HepG2 (cell line): ENCODE results near the gene MAN1B1. TPM values are rescaled to one million over a fixed set of nuclear protein-coding genes. Genes with fewer than 3 reads are reported as not detected.

Experiments used
- KAT7 ChIP-seq: IDR thresholded peaks from 2 replicates; pipeline ENCODE4 v1.6.1; 2018; ENCODE audit warnings: borderline replicate concordance, missing compliant biosample characterization
- KMT2A ChIP-seq: sonication (generic); formaldehyde crosslinking; IDR thresholded peaks from 2 replicates; pipeline ENCODE4 v1.4.0; 2020; ENCODE audit warnings: missing genetic modification reagents
- NCOA2 ChIP-seq: sonication (generic); formaldehyde crosslinking; IDR thresholded peaks from 2 replicates; pipeline ENCODE4 v1.8.0; 2022; ENCODE audit warnings: inconsistent platforms
- NR2F1 ChIP-seq, 2 experiments: fragments of 450-650 bp in 1 of 2; formaldehyde crosslinking in 1 of 2; IDR thresholded peaks; 2 replicates each; pipeline versions ENCODE4 v1.5.0 to v1.6.1; 2016 to 2020; ENCODE audit warnings: mild to moderate bottlenecking in 1 of 2, missing compliant biosample characterization in 1 of 2, missing genetic modification reagents in 1 of 2, moderate library complexity in 1 of 2
- PAF1 ChIP-seq: IDR thresholded peaks from 2 replicates; pipeline ENCODE4 v1.6.1; 2016; ENCODE audit warnings: missing genetic modification reagents, missing compliant biosample characterization
- SAFB2 ChIP-seq: sonication (generic); formaldehyde crosslinking; IDR thresholded peaks from 2 replicates; pipeline ENCODE4 v1.5.1; 2020; ENCODE audit warnings: missing genetic modification reagents, low read depth, mild to moderate bottlenecking, borderline replicate concordance
- SNAI1 ChIP-seq: sonication (generic); formaldehyde crosslinking; IDR thresholded peaks from 2 replicates; pipeline ENCODE4 v1.5.0; 2020; ENCODE audit warnings: mild to moderate bottlenecking, missing genetic modification reagents, borderline replicate concordance
- SOX6 ChIP-seq, 2 experiments: fragments of 450-650 bp in 1 of 2; sonication (generic) in 1 of 2; formaldehyde crosslinking in 1 of 2; IDR thresholded peaks; 2 replicates each; pipeline versions ENCODE4 v1.4.0 to v1.6.1; 2017 to 2020; ENCODE audit warnings: antibody characterized with exemption in 1 of 2, mild to moderate bottlenecking in 1 of 2, missing genetic modification reagents in 1 of 2
- THAP11 ChIP-seq: IDR thresholded peaks from 2 replicates; pipeline ENCODE4 v1.6.1; 2016; ENCODE audit warnings: missing biosample characterization, missing genetic modification reagents
- ZKSCAN1 ChIP-seq: fragments of 150-350 bp; IDR thresholded peaks from 2 replicates; pipeline ENCODE4 v1.6.1; 2014; ENCODE audit warnings: low read length
- ZNF510 ChIP-seq: sonication (generic); formaldehyde crosslinking; IDR thresholded peaks from 2 replicates; pipeline ENCODE4 v1.4.0; 2020; ENCODE audit warnings: low read depth, mild to moderate bottlenecking, missing genetic modification reagents
- ZNF589 ChIP-seq: sonication (generic); formaldehyde crosslinking; conservative IDR thresholded peaks from 2 replicates; pipeline ENCODE4 v1.8.0; 2022; ENCODE audit warnings: mild to moderate bottlenecking, moderate library complexity, missing genetic modification reagents
- ZNF615 ChIP-seq: sonication (generic); formaldehyde crosslinking; IDR thresholded peaks from 2 replicates; pipeline ENCODE4 v1.5.0; 2020; ENCODE audit warnings: mild to moderate bottlenecking, missing genetic modification reagents, borderline replicate concordance
- ZNF660 ChIP-seq: sonication (generic); formaldehyde crosslinking; IDR thresholded peaks from 2 replicates; pipeline ENCODE4 v1.5.1; 2020; ENCODE audit warnings: mild to moderate bottlenecking, low read depth, missing genetic modification reagents, borderline replicate concordance
- ZNF720 ChIP-seq: sonication (generic); formaldehyde crosslinking; IDR thresholded peaks from 2 replicates; pipeline ENCODE4 v1.4.0; 2020; ENCODE audit warnings: missing genetic modification reagents
- ZNF839 ChIP-seq: sonication (generic); formaldehyde crosslinking; IDR thresholded peaks from 2 replicates; pipeline ENCODE4 v1.4.0; 2020; ENCODE audit warnings: missing genetic modification reagents, mild to moderate bottlenecking, borderline replicate concordance
- ZNF891 ChIP-seq: sonication (generic); formaldehyde crosslinking; IDR thresholded peaks from 2 replicates; pipeline ENCODE4 v1.5.0; 2020; ENCODE audit warnings: mild to moderate bottlenecking, missing genetic modification reagents
- polyA plus RNA-seq, 8 experiments: library from polyadenylated mRNA; depleted of rRNA in 3 of 8; stranded (reverse) in 7 of 8; unstranded in 1 of 8; fragments of >200 nt; fragmentation: Illumina TruSeq in 4 of 8; extraction: Trizol in 4 of 8; gene quantifications; 2 replicates each; pipeline versions ENCODE4 v1.2.1 to v1.2.3, GENCODE V29; 2011 to 2016; ENCODE audit warnings: low read depth in 4 of 8, missing spikeins in 1 of 8, mixed read lengths in 1 of 8; ENCODE audit not compliant: insufficient read depth in 1 of 8
- total RNA-seq, 5 experiments: library from RNA; depleted of rRNA; stranded (reverse); fragments of >200 nt; fragmentation: Illumina TruSeq; extraction: Trizol; gene quantifications; 2 replicates each; pipeline ENCODE4 v1.2.3, GENCODE V29; 2016; ENCODE audit warnings: low read depth in 1 of 5
- TF ChIP-seq, protein P1 (sequence below): sonication (generic); formaldehyde crosslinking; IDR thresholded peaks from 2 replicates; pipeline ENCODE4 v1.4.0; 2020; ENCODE audit warnings: missing genetic modification reagents, borderline replicate concordance
- TF ChIP-seq, protein P2 (sequence below): sonication (generic); formaldehyde crosslinking; IDR thresholded peaks from 2 replicates; pipeline ENCODE4 v1.5.0; 2020; ENCODE audit warnings: mild to moderate bottlenecking, missing genetic modification reagents

The MAN1B1 gene
- total and polyA plus RNA-seq, 2 of the 13 experiments (the other 11 are each of a cell fraction or from before 2014, with no cell fraction given): 48.9 to 59.5 TPM

DNA sequence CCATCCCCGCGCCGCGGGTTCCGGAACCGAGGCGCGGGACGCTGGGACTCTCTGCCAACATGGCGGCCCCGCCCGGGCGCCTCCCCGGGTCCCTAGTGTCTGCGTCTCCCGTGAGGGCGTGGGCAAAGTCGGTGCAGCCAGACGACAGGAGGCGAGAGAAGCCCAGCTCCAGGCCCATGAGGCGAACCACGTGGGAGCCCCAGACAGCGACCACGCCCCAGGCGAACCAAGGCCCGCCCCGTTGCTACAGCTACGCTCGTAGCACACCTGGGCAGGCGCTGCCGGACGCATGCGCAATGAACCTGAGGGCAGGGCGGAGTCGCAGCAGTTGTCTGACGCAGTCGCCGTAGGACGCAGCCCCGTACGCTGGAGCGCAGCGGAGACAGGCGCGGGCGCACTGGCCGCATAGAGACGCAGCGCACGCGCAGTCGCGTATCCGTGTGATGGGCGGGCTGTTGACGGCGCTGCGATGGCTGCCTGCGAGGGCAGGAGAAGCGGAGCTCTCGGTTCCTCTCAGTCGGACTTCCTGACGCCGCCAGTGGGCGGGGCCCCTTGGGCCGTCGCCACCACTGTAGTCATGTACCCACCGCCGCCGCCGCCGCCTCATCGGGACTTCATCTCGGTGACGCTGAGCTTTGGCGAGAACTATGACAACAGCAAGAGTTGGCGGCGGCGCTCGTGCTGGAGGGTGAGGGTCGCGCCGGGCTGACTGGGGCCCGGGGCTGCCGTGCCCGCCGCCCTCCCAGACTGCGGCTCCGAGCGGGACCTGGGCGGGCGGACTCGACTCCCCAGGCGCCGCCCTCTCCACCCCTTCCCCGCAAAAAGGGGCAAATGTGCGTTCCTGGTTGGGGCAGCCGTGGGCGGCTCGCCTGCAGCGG is at the start of gene MAN1B1 (continued):
- TF ChIP-seq, protein P1, sequence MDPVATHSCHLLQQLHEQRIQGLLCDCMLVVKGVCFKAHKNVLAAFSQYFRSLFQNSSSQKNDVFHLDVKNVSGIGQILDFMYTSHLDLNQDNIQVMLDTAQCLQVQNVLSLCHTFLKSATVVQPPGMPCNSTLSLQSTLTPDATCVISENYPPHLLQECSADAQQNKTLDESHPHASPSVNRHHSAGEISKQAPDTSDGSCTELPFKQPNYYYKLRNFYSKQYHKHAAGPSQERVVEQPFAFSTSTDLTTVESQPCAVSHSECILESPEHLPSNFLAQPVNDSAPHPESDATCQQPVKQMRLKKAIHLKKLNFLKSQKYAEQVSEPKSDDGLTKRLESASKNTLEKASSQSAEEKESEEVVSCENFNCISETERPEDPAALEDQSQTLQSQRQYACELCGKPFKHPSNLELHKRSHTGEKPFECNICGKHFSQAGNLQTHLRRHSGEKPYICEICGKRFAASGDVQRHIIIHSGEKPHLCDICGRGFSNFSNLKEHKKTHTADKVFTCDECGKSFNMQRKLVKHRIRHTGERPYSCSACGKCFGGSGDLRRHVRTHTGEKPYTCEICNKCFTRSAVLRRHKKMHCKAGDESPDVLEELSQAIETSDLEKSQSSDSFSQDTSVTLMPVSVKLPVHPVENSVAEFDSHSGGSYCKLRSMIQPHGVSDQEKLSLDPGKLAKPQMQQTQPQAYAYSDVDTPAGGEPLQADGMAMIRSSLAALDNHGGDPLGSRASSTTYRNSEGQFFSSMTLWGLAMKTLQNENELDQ: no peak
- TF ChIP-seq PAF1 (CRISPR knock-in tag) (no peak), SNAI1 (CRISPR knock-in tag) (0 out of 2 replicates have a peak, but pooled peaks have one; percentile 54), ZNF839 (CRISPR knock-in tag) (no peak), KMT2A (CRISPR knock-in tag) (peak; percentile 83), ZNF615 (CRISPR knock-in tag) (no peak), ZNF589 (0 out of 2 replicates have a peak, but pooled peaks have one; percentile 4), ZNF660 (CRISPR knock-in tag) (no peak), ZNF891 (CRISPR knock-in tag) (0 out of 2 replicates have a peak, but pooled peaks have one; percentile 74), THAP11 (CRISPR knock-in tag) (peak; percentile 90), SOX6 (IDR thresholded peaks at IDR 0.05) (no peak), SOX6 (CRISPR knock-in tag; IDR thresholded peaks at IDR 0.05) (peak; percentile 23), ZKSCAN1 (no peak), NR2F1 (CRISPR knock-in tag; IDR thresholded peaks at IDR 0.05) (no peak), SAFB2 (CRISPR knock-in tag) (no peak; the same call in 1 of the 2 replicates), ZNF720 (CRISPR knock-in tag) (no peak), ZNF510 (no peak), KAT7 (CRISPR knock-in tag) (no peak; the same call in 1 of the 2 replicates), NCOA2 (CRISPR knock-in tag) (0 out of 2 replicates have a peak, but pooled peaks have one; percentile 5)
- TF ChIP-seq, protein P2, sequence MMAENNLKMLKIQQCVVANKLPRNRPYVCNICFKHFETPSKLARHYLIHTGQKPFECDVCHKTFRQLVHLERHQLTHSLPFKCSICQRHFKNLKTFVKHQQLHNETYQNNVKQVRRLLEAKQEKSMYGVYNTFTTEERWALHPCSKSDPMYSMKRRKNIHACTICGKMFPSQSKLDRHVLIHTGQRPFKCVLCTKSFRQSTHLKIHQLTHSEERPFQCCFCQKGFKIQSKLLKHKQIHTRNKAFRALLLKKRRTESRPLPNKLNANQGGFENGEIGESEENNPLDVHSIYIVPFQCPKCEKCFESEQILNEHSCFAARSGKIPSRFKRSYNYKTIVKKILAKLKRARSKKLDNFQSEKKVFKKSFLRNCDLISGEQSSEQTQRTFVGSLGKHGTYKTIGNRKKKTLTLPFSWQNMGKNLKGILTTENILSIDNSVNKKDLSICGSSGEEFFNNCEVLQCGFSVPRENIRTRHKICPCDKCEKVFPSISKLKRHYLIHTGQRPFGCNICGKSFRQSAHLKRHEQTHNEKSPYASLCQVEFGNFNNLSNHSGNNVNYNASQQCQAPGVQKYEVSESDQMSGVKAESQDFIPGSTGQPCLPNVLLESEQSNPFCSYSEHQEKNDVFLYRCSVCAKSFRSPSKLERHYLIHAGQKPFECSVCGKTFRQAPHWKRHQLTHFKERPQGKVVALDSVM (CRISPR knock-in tag): peak; percentile 45; the same call in 1 of the 2 replicates
